ENCODE data around the gene SYNPR.

GRCh38 chr3:63652066-63652725 lies 374.1 kb downstream of the SYNPR start, which contains the start of gene SNTN:
- no peak for TF ChIP-seq EZH2 (IDR thresholded peaks at IDR 0.05)
- no peak for TF ChIP-seq POLR2AphosphoS5 (IDR thresholded peaks at IDR 0.05; ENCODE audit: borderline replicate concordance, low read depth, low read length)
